GM19240 (cell line): Measurements from ENCODE around the gene CSNK1E.
"Not testable (repeated sequence)": the region's sequence is repeated elsewhere in the genome, so short reads cannot be mapped to it uniquely, and the experiment has no call there.

ENCODE experiments used
- DNase-seq: peaks from one replicate; pipeline ENCODE4 v3.0.0; 2011; ENCODE audit warnings: low spot score; ENCODE audit not compliant: insufficient read length

The CSNK1E gene

DNA sequence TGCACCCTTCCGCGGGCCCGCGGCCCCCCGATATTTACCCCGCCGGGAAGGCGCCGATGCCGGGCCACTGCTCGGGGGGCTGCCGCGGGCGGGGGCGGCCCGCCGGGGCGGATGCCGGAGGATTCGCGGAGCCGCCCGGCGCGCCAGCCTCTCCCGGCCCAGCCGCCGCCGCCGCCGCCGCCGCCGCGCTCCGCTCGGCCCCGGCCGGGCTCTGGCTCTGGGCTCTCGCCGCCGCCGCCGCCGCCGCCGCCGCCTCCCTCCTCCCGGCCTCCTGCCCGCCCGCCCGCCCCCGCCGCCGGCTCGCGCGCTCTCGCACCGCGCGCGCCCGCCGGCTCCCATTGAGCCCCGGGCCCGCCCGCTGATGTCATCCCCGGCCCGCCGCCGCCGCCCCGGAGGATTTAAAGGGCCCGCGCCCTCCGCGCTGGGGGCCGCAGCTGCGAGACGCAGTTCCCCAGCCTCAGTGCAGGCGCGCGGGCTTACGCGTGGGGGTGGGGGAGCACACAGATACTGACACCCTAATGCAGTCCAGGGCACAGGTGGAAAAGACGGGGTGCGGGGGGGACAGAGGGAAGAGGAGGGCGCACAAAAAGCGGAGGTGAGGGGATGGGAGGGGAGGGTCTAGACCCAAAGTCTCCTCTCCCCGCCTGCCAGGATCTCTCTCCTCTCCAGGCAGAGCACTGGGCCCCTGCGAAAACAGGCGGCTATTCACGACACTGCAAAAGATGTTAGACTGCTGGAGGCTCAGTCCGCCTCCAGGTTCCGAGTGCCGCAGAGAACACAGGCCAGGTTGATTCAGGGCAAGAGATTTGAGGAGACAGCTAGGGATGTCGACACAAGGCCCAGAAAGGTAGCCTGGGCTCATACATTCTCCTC is at the start of gene CSNK1E:
Gene CSNK1E (minus strand): TSS at position 312 of the 873 bp plus-strand sequence. CDS start 3,276 bp downstream, outside the sequence.
- peak; percentile 83 for DNase-seq

DNA sequence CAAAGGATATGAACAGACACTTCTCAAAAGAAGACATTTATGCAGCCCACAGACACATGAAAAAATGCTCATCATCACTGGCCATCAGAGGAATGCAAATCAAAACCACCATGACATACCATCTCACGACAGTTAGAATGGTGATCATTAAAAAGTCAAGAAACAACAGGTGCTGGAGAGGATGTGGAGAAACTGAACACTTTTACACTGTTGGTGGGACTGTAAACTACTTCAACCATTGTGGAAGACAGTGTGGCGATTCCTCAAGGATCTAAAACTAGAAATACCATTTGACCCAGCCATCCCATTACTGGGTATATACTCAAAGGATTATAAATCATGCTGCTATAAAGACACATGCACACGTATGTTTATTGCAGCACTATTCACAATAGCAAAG is 48.6 kb upstream of the CSNK1E start:
- DNase-seq, result not testable (repeated sequence)

DNA sequence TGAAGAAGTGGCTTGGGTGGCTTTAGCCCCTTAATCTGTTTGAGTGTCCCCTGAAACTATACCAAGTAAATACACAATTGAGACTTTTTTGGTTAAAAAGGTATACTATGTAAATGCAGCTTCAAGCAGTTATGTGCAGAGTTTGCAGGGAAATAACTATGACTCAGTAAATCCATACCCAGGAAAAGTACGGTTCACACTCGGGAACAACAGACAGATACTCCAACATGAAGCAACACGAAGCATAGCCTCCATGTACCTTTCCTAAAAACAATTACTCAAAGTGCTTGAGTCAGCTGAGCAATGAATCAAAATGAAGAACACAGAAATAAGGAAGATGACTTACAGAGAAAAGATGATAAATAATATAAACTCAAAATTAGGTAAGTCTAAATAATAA is 47.9 kb upstream of the CSNK1E start:
- DNase-seq, result not testable (repeated sequence)

DNA sequence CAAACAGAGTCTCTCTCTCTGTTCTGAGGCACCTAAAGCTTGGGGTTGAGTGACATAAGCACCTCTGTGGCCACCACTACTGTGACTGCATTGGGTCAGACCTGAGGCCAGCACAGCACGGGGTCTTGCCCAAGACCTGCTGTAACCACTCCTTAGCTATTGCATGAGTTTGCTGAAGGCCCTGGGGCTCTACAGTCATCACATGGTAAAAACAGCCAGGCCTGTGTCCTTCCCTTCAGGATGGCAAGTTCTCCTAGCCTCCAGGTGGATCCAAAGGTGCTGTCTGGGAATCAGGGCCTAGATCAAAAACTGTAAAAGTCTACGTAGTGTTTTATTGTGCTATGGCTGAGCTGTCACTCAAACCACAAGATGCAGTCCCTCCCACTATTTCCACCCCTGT is 43.3 kb upstream of the CSNK1E start:
- DNase-seq, result not testable (repeated sequence)

DNA sequence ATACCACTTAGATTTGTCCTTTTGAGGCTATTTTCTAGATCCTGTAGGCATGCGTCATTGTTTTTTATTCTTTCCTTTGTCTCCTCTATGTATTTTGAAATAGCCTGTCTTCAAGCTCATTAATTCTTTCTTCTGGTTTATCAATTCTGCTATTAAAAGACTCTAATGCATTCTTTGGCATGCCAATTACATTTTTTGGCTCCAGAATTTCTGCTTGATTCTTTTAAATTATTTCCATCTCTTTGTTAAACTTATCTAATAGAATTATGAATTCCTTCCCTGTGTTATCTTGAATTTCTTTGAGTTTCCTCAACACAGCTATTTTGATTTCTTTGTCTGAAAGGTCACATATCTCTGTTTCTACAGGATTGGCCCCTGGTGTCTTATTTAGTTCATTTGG is 42.6 kb upstream of the CSNK1E start:
- DNase-seq, result not testable (repeated sequence)

DNA sequence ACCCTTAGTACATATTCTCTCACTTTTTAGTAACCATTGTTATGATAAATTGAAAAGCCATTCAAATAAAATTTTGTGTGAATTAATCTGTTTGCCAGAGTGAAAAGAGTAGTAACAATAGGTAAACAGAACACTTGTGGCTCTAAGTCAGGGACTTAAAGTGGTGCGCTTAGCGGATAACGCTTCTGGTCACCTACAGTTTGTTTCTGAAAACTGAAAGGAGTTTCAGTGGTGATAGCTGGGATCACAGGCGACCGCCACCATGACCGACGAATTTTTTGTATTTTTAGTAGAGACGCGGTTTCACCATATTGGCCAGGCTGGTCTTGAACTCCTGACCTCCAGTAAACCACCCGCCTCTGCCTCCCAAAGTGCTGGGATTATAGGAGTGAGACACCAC is 40.7 kb upstream of the CSNK1E start:
- not testable (repeated sequence) for DNase-seq

DNA sequence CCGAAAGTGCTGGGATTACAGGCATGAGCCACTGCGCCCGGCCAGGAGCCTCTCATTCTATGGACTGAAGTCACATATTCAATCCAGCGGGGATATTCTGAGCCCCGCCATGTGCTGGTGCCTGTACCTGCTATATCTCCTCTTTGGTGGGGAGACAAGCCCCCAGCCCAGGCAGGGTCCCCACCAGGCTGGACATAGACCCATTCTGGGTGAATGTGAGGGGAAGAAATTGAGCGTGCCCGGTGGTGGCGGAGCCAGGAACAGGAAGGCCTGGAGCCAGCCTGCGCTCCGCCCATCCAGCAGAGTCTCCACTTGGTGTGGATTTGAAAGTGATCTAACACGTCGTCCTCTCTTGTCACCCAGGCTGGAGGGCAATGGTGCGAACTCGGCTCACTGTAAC is 38.0 kb upstream of the CSNK1E start:
- DNase-seq, result no peak

DNA sequence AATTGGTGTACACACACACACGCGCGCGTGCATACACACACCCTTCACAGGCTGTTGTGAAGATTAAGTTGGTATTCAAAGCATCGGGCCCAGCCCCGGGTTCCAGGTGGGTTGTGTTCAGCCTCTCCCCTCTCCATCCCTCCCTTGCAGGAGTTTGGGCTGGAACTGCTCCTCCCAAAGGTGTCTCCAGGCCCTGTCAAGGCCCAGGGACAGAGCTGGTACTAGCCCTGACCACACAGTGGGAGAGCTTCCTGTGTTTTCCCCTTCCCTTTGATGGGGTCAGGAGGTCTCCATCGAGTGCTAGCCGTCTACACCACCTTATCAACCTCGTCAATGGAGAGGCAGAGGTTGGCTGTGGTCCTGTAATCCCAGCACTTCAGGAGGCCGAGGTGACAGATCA is 36.5 kb upstream of the CSNK1E start:
- DNase-seq, result no peak

DNA sequence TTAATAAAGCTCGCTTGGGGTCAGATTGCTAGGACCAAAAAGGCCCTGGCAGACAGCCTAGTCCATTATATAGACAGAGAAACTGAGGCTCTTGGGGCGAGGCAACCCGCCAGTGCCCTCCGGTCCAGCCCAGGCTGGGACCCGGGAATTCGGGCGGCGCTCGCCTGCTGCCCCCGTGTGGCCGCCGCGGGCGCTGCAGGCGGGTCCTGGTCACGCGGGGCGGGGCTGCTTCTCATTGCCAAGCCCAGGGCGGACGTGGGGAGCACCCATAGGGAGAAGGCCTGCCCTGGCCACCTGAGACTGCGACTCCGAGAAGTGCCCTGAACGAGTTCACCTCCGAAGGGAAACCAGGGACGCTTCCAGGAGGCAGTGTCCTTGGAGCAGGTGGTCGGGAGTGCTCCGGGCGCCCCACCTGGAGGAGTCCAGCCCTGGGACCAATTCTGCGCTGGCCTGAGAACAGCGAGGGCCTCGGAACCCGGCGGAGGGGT is 36.0 kb upstream of the CSNK1E start:
- DNase-seq, result no peak

DNA sequence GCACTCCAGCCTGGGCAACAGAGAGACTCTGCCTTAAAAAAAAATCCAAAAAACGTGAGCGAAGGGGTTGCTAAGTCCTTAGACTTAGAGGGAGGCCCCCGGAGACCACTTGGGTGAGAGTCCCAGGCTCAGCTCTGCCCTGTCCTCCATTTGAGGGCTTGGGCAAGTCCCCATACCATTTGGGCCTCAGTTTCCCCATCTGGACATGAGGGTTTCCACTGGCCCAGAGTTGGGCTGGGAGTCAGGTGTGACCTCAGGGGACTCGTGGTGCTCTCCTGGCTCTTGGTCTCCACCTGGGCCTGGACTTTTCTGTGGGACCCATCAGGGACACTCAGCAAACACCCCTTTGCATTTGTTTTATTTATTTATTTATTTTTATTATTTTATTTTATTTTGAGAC is 35.2 kb upstream of the CSNK1E start:
- DNase-seq, result no peak

DNA sequence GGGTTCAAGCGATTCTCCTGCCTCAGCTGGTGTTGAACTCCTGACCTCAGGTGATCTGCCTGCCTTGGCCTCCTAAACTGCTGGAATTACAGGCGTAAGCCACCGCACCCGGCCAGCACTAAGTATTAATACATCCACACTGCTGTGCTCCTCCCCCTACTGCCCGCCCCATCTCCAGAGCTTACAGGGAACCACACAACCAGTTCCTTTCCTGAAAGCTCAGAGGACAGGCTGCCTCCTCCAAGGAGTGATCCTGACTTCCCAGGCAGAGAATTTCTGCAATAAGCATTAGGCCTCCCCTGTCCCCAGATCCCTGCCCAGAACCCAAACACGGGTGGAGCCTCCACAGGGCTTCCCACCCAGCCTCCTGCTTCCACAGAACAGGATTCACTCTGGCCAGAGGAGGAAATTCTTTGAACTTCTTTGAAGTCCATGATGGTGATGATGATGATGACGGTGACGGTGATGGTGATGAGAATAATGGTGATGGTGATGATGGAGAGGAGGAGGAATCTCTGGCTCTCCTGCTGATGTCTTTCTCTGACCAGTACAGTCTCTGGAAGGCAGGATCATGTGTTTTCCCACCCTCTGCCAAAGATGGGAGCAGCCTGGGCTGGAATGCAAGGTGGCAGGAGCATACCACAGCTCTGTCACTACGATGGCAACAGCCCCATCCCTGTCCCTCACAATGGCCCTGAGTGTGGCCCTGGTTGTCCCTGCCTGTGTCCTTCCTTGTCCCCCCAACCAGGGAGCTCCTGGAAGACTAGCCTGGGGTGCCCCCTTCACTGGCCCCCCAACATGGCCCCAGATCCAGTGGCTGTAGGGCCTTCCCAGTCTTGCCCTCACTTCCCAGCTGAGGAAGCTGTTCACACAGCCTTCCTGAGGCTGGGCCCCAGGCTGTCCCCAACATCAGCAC is 33.5 kb upstream of the CSNK1E start:
- no peak for DNase-seq

DNA sequence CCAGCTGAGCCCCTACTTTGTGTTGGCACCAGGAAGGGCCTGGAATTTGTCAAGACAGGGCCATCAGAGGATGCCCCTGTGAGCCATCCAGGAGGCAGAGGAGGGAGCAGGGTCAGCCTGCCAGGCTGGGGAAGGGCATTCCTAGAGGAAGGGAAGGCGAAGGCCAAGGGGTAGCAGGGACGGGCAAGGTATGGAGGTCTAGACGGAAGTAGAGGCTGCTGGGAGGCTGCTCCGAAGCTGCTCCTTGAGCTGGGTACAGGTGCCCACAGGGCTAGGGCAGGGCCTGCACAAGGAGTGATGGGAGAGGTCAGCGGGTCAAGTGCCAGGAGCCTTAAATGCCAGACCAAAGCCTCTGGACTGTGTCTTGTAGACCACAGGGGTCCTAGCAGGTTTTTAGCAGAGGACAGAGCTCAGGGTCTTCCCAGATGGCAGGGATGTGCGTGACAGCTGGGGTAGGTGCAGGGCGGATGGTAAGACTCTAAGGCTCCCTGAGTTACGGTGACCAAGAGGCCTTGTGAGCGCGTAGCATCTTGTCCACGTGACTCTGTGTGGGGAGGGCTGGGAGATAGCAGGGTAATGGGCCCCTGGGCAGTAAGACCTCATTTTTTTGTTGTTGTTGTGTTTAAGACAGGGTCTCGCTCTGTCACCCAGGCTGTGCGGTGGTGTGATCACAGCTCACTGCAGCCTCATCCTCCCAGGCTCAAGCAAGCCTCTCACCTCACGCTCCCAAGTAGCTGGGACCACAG is 31.7 kb upstream of the CSNK1E start:
- no peak for DNase-seq

DNA sequence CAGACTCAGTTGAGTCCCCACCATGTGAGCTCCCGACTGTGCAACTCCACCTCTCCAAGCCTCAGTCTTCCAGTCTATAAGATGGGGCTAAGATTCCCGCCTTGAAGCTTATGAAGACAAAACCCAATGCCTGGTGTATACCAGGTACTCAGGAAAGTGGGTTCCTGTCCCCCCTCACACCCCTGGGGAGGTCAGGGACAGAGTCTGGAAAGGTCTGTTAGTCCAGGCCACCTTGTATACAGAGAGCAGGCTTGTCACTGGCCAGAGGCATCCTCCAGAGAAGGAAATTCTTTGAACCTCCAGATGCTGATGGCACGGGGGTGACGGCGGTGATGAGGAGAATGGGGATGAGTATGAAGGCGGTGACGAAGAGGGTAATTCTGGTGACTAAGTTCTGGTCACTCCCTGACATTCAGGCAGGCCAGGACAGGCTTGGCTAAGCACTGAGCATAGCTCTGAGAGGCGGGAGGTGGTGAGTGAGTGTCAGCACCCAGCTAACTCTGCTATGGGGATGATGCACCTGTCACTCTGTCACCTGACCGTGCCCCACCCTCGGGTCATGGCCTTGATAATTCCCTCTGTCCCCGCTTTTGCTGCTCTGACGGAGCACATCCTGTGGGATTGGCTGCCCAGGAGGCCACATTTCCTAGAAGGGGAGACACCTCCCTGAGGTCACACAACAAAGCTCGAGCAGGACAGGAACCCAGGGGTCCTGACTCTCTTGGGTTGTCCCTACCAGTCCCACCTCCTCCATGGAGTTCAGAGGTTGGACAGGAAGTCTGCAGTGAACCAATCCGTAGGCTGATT is 30.9 kb upstream of the CSNK1E start:
- no peak for DNase-seq

DNA sequence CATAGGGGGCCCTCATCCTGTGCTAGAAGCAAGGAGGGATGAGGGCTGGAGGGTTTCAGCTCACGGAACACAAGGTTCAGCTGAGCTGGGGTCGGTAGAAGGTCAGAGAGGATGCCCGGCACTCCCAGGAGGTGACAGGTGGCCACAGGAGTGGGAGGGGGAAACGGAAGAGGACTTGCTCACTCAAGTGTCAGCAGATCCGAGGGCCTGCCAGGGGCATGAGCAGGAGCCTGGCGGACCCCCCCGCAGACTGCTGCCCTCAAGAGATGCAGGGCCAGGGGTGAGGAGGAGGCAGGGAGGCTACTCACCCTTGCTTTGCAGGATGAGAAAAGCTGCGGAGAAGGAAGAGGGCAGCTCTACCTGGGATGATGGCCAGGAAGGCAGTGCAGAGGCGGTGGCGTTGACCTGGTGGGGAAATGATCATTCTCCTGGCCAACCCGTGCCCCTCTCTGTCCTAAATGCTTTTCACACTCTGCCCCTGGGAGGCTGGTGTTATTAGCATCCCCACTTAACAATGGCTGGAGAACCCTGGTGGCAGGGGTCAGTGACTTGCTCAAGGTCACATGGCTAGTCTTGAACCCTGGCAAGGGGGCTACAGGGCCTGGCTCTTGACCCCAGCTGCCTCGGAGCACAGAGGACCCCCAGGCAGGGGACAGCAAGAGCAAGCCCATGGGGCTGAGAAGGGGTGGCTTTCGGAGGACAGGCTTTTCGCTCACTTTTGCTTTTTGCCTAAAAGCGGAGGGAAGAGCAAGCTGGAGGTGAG is 30.1 kb upstream of the CSNK1E start:
- no peak for DNase-seq

DNA sequence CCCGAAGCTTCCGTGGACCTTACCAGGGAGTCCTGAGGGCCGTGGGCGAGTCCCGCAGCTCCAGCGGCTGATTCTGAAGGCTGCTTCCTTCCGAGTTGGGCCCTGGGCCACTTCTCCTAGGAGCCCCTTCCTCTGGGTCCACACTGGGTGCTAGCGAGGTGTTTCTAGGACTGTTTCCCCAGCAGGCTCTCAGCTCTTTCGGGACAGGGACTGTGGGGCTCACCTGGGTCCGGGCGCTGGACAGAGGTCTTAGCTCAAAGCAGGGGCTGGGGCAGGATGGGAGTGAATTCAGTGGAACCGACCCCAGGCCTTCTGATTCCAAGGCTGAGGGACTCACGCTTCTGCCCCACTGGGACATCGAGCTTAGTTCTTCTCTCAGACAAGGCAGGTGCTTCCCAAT is 29.3 kb upstream of the CSNK1E start:
- DNase-seq, result no peak

DNA sequence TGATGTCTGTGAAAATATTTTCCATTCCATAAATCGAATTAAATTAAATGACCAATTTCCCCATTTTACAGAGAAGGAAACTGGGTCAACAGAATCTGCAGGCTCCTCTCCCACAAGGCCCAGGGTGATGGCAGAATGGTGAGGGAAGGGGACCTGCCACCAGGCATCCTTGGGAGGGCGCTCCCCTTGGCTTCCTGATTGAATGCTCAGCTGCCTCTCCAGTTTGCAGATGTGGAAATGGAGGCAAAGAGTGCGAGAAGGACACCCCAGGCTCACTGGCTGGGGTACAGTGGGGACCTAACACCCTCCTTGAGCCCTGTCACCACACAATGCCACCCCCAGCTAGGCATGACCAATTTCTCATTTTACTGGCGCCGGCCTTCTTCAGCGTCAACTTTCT is 28.5 kb upstream of the CSNK1E start:
- no peak for DNase-seq

DNA sequence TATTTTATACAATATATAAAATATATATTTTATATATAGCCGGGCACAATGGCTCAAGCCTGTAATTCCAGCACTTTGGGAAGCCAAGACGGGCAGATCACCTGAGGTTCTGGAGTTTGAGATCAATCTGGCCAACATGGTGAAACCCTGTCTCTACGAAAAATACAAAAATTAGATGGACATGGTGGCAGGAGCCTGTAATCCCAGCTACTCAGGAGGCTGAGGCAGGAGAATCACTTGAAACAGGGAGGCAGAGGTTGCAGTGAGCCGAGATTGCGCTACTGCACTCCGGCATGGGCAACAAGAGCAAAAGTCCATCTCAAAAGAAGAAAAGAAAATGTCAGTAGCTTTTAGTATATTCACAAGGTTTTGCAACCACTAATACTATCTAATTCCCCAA is 22.7 kb upstream of the CSNK1E start:
- DNase-seq, result not testable (repeated sequence)

DNA sequence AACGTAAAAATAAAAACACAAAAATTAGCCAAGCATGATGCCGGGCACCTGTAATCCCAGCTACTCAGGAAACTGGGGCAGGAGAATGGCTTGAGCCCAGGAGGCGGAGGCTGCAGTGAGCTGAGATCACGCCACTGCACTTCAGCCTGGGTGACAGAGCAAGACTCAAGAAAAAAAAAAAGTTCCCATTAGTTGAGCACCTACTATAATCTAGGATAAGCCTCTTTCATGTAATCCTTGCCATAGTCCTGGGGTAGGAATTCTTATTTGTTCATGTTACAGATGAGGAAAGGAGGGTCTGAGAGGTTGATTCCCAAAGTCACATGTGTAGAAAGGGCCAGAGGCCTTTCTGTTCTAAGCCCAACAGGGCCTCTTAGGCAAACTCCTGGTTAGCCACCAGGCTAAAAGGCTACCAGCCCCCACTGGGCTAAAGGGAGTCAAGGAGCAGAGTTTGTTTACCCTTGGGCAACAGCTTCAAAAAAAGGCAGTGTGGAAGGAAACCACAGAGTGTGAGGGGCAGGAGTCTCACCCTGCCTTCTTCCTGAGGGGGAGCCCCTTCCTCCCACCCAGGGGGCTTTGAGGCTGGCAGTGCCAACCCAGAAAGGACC is 21.6 kb upstream of the CSNK1E start:
- no peak for DNase-seq

DNA sequence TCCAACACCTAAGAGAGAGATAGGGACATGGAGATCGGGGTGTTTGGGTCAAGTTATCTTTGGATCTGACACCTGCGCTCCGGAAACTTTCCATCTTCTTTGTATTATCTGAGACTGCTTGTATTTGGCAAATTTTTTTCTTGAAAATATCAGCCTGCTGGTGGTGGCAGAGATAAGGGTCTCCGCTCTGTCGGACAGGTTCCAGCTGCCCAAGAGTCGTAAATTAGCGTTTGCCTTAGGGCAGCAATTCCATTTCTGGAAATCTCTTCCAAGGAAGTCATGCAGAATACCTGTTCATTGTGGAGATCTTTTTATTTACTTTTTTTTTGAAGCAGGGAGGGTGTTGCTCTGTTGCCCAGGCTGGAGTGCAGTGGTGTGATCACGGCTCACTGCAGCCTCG is 19.5 kb upstream of the CSNK1E start:
- no peak for DNase-seq
